PC-9 (cell line): ENCODE measurements around the gene SLC16A4. TPM values are rescaled to one million over a fixed set of nuclear protein-coding genes. Genes with fewer than 3 reads are reported as not detected.
"Not testable (repeated sequence)": the region's sequence is repeated elsewhere in the genome, so short reads cannot be mapped to it uniquely, and the experiment has no call there.

Source experiments
- BruUV-seq: library from RNA; stranded (reverse); fragments of 400-500 nt; replicated peaks from 2 replicates; lab custom pipeline; 2021; lab: Mats Ljungman, UMichigan
- CTCF ChIA-PET: fragments of 300-600 bp; sonication (Branson Sonifier 250); formaldehyde crosslinking; loops from one replicate; lab custom pipeline; 2022; ENCODE audit warnings: antibody characterized with exemption; lab: Charles Lee
- POLR2A ChIA-PET: fragments of 300-600 bp; sonication (Branson Sonifier 250); formaldehyde crosslinking; loops from one replicate; lab custom pipeline; 2022; ENCODE audit warnings: antibody characterized with exemption; ENCODE audit not compliant: unreplicated experiment; lab: Charles Lee
- DNase-seq, 2 experiments: peaks; one replicate each; pipeline versions ENCODE4 v3.0.0 to v3.0.0-alpha.2; 2015 to 2022; ENCODE audit warnings: mixed read lengths in 1 of 2
- H2AFZ ChIP-seq: fragments of 200-600 bp; sonication (generic); 2 replicates; pipeline ENCODE4 v1.8.1; 2017; ENCODE audit warnings: antibody characterized with exemption
- H3F3A ChIP-seq: fragments of 200-600 bp; sonication (generic); 2 replicates; pipeline ENCODE4 v1.8.1; 2017; ENCODE audit warnings: antibody characterized with exemption, mild to moderate bottlenecking, low read depth; ENCODE audit not compliant: insufficient read depth
- H3K27ac ChIP-seq: fragments of 200-600 bp; sonication (generic); 2 replicates; pipeline ENCODE4 v1.6.1; 2016; ENCODE audit warnings: mixed run types
- H3K27me3 ChIP-seq: fragments of 200-600 bp; sonication (generic); 2 replicates; pipeline ENCODE4 v1.6.1; 2016; ENCODE audit warnings: low read depth, mixed run types; ENCODE audit not compliant: insufficient read depth
- H3K36me3 ChIP-seq: fragments of 200-600 bp; sonication (generic); 2 replicates; pipeline ENCODE4 v1.6.1; 2016; ENCODE audit warnings: low read depth, mixed run types
- H3K4me1 ChIP-seq: fragments of 200-600 bp; sonication (generic); replicated peaks from 2 replicates; pipeline ENCODE4 v1.6.1; 2016; ENCODE audit warnings: mixed run types; ENCODE audit not compliant: insufficient read depth
- H3K4me2 ChIP-seq: fragments of 200-600 bp; sonication (generic); 2 replicates; pipeline ENCODE4 v1.6.1; 2017; ENCODE audit warnings: mixed run types
- H3K4me3 ChIP-seq: fragments of 200-600 bp; sonication (generic); 2 replicates; pipeline ENCODE4 v1.6.1; 2016; ENCODE audit warnings: mixed run types
- H3K79me2 ChIP-seq: fragments of 200-600 bp; sonication (generic); 2 replicates; pipeline ENCODE4 v1.6.1; 2017; ENCODE audit warnings: low read depth, mixed run types
- H3K9me2 ChIP-seq: fragments of 200-600 bp; sonication (generic); 2 replicates; pipeline ENCODE4 v1.8.1; 2017; ENCODE audit warnings: mild to moderate bottlenecking; ENCODE audit not compliant: insufficient read depth
- H3K9me3 ChIP-seq: fragments of 200-600 bp; sonication (generic); 2 replicates; pipeline ENCODE4 v1.8.1; 2016; ENCODE audit warnings: low read depth; ENCODE audit not compliant: insufficient read depth
- H4K20me1 ChIP-seq: fragments of 200-600 bp; sonication (generic); 2 replicates; pipeline ENCODE4 v1.8.1; 2017; ENCODE audit not compliant: insufficient read depth
- CTCF ChIP-seq: fragments of 200-600 bp; sonication (generic); conservative IDR thresholded peaks from 2 replicates; pipeline ENCODE4 v1.6.1; 2017; ENCODE audit warnings: mixed run types, antibody characterized with exemption, mild to moderate bottlenecking, moderate library complexity
- EZH2 ChIP-seq: fragments of 200-600 bp; sonication (generic); IDR thresholded peaks from 2 replicates; pipeline ENCODE4 v1.8.0; 2017; ENCODE audit warnings: antibody characterized with exemption, low read depth
- intact Hi-C: fragments of 100-400 bp; cut with micrococcal nuclease; formaldehyde crosslinking; loops from one replicate; pipeline ENCODE4 v1.10.0; 2022; ENCODE audit not compliant: unreplicated experiment
- total RNA-seq: library from RNA; stranded (reverse); gene quantifications from 2 replicates; pipeline ENCODE4 v1.2.3, GENCODE V29; 2021

SLC16A4 gene
- total RNA-seq, 1 experiment from 2014 or later, result 32.7 TPM

GRCh38 chr1:110418729-110419128 is 27.9 kb upstream of the SLC16A4 start:
- Histone ChIP-seq H2AFZ (no peak overlapping the region), H4K20me1 (no peaks in the 10 kb centered on the region), H3F3A (no peaks in the 10 kb centered on the region), H3K9me3 (0 out of 2 replicates have a peak, but pooled peaks cover 5% of the 10 kb centered on the region), H3K27ac (no peak overlapping the region), H3K36me3 (no peaks in the 10 kb centered on the region), H3K4me2 (no peak overlapping the region), H3K79me2 (no peaks in the 10 kb centered on the region), H3K27me3 (no peaks in the 10 kb centered on the region), H3K4me1 (no peaks in the 10 kb centered on the region), H3K9me2 (no peaks in the 10 kb centered on the region), H3K4me3 (no peak overlapping the region)
- DNase-seq, result no peak
- intact Hi-C loops, result loop anchor here (5.0 kb wide), 1 partner anchor 364 kb away; no protein-coding TSS in a partner anchor
- no TSS peak for BruUV-seq
- TF ChIP-seq CTCF (no peak), EZH2 (no peak)
- POLR2A ChIA-PET, result no interaction called here
- CTCF ChIA-PET, result interaction anchor here (0.6 kb wide), 1 partner anchor 57 kb away, joined by 3 read pairs; no protein-coding TSS in a partner anchor

GRCh38 chr1:110413045-110413444 is 22.2 kb upstream of the SLC16A4 start:
- POLR2A ChIA-PET, H3K4me1 ChIP-seq, H3K4me2 ChIP-seq, H2AFZ ChIP-seq, H3K36me3 ChIP-seq, H3K4me3 ChIP-seq, H3K9me2 ChIP-seq, H4K20me1 ChIP-seq, BruUV-seq, DNase-seq, H3F3A ChIP-seq, H3K9me3 ChIP-seq, H3K27me3 ChIP-seq, H3K27ac ChIP-seq: not testable (repeated sequence)
- CTCF ChIA-PET, result interaction anchor here (0.6 to 2.7 kb wide), 5 partner anchors 41 to 359 kb away, joined by 3 to 25 read pairs (median 3); no protein-coding TSS in a partner anchor
- H3K79me2 ChIP-seq, result peaks cover 10% of the 10 kb centered on the region
- intact Hi-C loops, result loop anchor here (5.0 kb wide), 2 partner anchors 204 to 211 kb away; no protein-coding TSS in a partner anchor

- CTCF ChIA-PET, result interaction anchor here (0.6 to 2.7 kb wide), 8 partner anchors 21 to 358 kb away, joined by 3 to 25 read pairs (median 4); no protein-coding TSS in a partner anchor
- no peak overlapping the region for H3K4me3 ChIP-seq
- H3K27ac ChIP-seq, result no peak overlapping the region
- H4K20me1 ChIP-seq, result no peaks in the 10 kb centered on the region
- DNase-seq, result peak; percentile 60 to 74
- POLR2A ChIA-PET, result no interaction called here
- no TSS peak for BruUV-seq
- H3K4me2 ChIP-seq, result no peak overlapping the region
- intact Hi-C loops, result loop anchor here (1.0 to 5.0 kb wide), 4 partner anchors 48 to 210 kb away; no protein-coding TSS in a partner anchor
- H3K9me3 ChIP-seq, result no peaks in the 10 kb centered on the region
- H3F3A ChIP-seq, result 0 out of 2 replicates have a peak, but pooled peaks cover 9% of the 10 kb centered on the region
- H3K27me3 ChIP-seq, result no peaks in the 10 kb centered on the region
- H2AFZ ChIP-seq, result no peak overlapping the region
- H3K36me3 ChIP-seq, result no peaks in the 10 kb centered on the region
- H3K9me2 ChIP-seq, result no peaks in the 10 kb centered on the region
- TF ChIP-seq EZH2 (no peak), CTCF (peak; percentile 96)
- H3K4me1 ChIP-seq, result peaks cover 9% of the 10 kb centered on the region
- H3K79me2 ChIP-seq, result peaks cover 14% of the 10 kb centered on the region
Measured at GRCh38 chr1:110412576-110412975, 21.8 kb upstream of the SLC16A4 start.
